ENCODE results near the gene SSBP2. TPM values are rescaled to one million over a fixed set of nuclear protein-coding genes. Genes with fewer than 3 reads are reported as not detected.

The SSBP2 gene
- polyA plus RNA-seq, result 10 to 100 TPM; 18.8 to 25.3 TPM

DNA sequence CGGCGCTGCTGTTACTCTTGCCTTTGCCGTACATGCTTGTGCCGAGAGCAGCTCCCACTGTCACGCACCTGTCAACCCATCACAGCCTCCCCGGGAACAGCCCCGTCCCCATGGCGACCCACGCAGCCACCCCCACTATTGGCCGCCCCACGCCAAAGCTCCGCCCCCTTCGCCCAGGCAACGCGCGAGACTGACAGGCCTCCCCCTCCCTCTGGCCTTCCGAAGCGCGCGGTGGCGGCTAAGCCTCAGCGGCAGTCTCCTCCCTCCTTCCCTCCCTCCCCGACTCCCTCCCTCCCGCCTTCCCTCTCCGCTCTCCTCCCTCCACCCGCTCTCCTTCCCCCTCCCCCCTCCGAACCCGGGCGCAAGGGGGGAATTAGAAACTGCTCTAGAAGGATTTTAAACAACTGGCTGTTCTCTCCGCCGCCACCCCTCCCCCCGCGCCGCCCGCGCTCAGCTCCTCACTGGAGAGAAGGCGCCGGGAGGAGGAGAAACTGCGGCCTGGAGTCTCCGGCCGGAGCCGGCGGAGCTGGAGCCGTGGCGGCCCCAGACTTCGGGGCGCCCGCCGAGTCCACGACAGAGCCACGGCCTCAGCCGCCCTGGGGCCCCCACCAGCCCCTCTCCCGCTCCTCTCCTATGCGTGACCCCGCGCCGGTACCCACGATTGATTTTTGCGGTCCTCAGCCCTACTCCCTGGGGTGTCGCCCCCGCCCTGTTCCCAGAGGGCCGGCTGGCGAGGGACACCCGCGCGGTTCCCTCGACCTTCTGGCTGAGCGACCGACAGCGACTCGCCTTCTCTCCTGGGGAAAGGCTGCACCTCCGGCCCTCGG is at the start of gene SSBP2:
TSS of gene SSBP2 (minus strand) at position 89 of the 827 bp plus-strand sequence. CDS start at position 34, 55 bp downstream.
- Histone ChIP-seq H3K4me3 (ENCODE audit: low read depth in 1 of 2, low read length in 2 of 2) (peak within 1 kb of the TSS; percentile 72 to 85), H3K36me3 (ENCODE audit: control insufficient read depth in 2 of 2, insufficient read depth in 2 of 2, low read length in 1 of 2) (no peaks in the 10 kb centered on the region), H3K9me3 (ENCODE audit: control insufficient read depth in 2 of 2, insufficient read depth in 1 of 2, low read depth in 1 of 2, low read length in 1 of 2) (no peaks in the 10 kb centered on the region), H3K4me1 (ENCODE audit: control insufficient read depth in 2 of 2, insufficient read depth in 2 of 2, low read length in 1 of 2) (no peaks in the 10 kb centered on the region), H3K27ac (ENCODE audit: low read depth in 2 of 2, low read length in 1 of 2) (peak within 1 kb of the TSS; percentile 91 to 99), H3K27me3 (ENCODE audit: control insufficient read depth in 1 of 2, insufficient read depth in 2 of 2, low read length in 2 of 2) (no peaks in the 10 kb centered on the region)
- WGBS, 2 donors, result 1% methylated on average over 51 to 73 of the region's 73 CpGs

DNA sequence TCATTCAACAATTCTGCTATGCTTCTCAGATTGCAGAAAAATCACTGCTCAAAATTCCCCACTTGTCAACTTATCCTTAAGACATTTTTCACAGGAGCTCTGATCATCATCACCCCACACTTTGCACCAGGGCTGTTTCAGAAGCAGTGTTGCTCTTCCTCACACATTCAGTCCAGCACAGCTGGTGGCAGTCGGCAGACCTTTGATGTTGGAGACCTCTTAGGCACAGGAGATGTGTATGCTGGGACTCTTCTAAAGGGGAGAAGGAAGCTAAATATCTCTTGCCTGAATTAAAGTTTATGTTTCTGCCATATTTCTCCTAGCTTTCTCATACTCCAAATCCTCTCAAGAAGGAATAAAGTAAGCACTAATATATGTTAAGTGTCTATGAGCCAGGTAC is 44.8 kb upstream of the SSBP2 start:
- Histone ChIP-seq H3K4me3 (ENCODE audit: low read depth in 1 of 2, low read length in 2 of 2) (no peak overlapping the region), H3K9me3 (ENCODE audit: control insufficient read depth in 2 of 2, insufficient read depth in 1 of 2, low read depth in 1 of 2, low read length in 1 of 2) (no peaks in the 10 kb centered on the region), H3K36me3 (ENCODE audit: control insufficient read depth in 2 of 2, insufficient read depth in 2 of 2, low read length in 1 of 2) (no peaks in the 10 kb centered on the region), H3K4me1 (ENCODE audit: control insufficient read depth in 2 of 2, insufficient read depth in 2 of 2, low read length in 1 of 2) (no peaks in the 10 kb centered on the region), H3K27me3 (ENCODE audit: control insufficient read depth in 1 of 2, insufficient read depth in 2 of 2, low read length in 2 of 2) (no peaks in the 10 kb centered on the region), H3K27ac (ENCODE audit: low read depth in 2 of 2, low read length in 1 of 2) (no peak overlapping the region)
- 65 to 81% methylated on average over 1 of the region's 1 CpG for WGBS, 2 donors

DNA sequence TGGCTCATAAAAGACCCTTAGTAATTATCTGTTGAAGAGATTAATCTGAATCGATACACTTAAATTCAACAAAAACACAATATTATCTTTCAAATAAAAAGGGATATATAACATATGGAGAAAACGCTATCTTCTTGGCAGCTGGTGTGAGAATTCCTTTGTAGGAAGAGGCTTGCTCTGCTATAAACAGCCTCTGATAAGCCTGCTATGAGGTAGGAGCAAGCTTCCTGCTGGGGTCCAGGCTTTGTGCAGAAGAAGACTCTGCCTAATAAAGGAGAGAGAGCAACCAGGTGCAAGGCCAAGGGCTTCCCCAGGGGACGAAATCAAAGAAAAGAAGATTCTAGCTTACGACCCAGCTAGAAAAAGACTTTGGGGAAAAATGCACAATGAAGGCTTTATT is 43.3 kb upstream of the SSBP2 start:
- Histone ChIP-seq H3K27me3 (ENCODE audit: control insufficient read depth in 1 of 2, insufficient read depth in 2 of 2, low read length in 2 of 2) (no peaks in the 10 kb centered on the region), H3K27ac (ENCODE audit: low read depth in 2 of 2, low read length in 1 of 2) (no peak overlapping the region), H3K36me3 (ENCODE audit: control insufficient read depth in 2 of 2, insufficient read depth in 2 of 2, low read length in 1 of 2) (no peaks in the 10 kb centered on the region), H3K4me3 (ENCODE audit: low read depth in 1 of 2, low read length in 2 of 2) (no peak overlapping the region), H3K9me3 (ENCODE audit: control insufficient read depth in 2 of 2, insufficient read depth in 1 of 2, low read depth in 1 of 2, low read length in 1 of 2) (no peaks in the 10 kb centered on the region), H3K4me1 (ENCODE audit: control insufficient read depth in 2 of 2, insufficient read depth in 2 of 2, low read length in 1 of 2) (no peaks in the 10 kb centered on the region)
- 70 to 81% methylated on average over 4 of the region's 4 CpGs for WGBS, 2 donors

DNA sequence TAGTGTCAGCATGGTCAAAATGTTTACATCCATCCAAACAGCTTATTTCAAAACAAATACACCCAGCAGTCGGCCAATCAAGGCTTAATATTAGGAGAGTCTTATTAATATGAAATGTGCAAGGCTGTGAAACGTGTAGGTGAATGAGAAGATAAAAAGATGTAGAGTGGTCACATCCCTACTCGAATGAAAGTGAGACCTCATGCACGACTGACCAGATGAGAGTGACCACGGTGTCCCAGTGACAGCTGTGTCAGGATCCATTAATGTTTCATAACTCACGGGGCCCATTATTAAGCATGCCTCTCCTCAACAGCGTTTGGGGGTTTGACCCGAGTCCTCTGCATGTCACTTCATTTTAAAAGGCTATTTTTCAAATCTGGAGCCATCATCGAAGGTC is 39.4 kb upstream of the SSBP2 start:
- Histone ChIP-seq H3K27me3 (ENCODE audit: control insufficient read depth in 1 of 2, insufficient read depth in 2 of 2, low read length in 2 of 2) (no peaks in the 10 kb centered on the region), H3K9me3 (ENCODE audit: control insufficient read depth in 2 of 2, insufficient read depth in 1 of 2, low read depth in 1 of 2, low read length in 1 of 2) (no peaks in the 10 kb centered on the region), H3K4me3 (ENCODE audit: low read depth in 1 of 2, low read length in 2 of 2) (no peak overlapping the region), H3K27ac (ENCODE audit: low read depth in 2 of 2, low read length in 1 of 2) (no peak overlapping the region), H3K4me1 (ENCODE audit: control insufficient read depth in 2 of 2, insufficient read depth in 2 of 2, low read length in 1 of 2) (peaks cover 0 to 2% of the 10 kb centered on the region in 2 donors), H3K36me3 (ENCODE audit: control insufficient read depth in 2 of 2, insufficient read depth in 2 of 2, low read length in 1 of 2) (no peaks in the 10 kb centered on the region)
- WGBS, 2 donors, result 90 to 91% methylated on average over 9 of the region's 9 CpGs

DNA sequence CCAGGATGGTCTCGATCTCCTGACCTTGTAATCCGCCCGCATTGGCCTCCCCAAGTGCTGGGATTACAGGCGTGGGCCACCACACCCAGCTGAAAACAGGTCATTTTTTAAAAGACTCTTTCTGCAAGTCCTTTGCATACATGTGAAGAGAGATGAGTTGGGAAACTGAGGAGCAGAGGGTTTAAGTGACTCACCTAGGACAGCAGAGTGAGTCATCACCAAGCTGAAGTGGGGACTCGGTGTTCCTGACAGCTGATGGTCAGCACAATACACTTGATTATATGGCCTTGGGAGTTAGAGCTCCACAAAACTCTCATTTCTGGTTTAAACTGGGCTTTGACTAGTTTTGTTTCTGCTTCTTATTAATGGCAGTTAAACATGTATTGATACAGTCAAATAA is 38.1 kb upstream of the SSBP2 start:
- Histone ChIP-seq H3K9me3 (ENCODE audit: control insufficient read depth in 2 of 2, insufficient read depth in 1 of 2, low read depth in 1 of 2, low read length in 1 of 2) (no peaks in the 10 kb centered on the region), H3K27ac (ENCODE audit: low read depth in 2 of 2, low read length in 1 of 2) (no peak overlapping the region), H3K27me3 (ENCODE audit: control insufficient read depth in 1 of 2, insufficient read depth in 2 of 2, low read length in 2 of 2) (no peaks in the 10 kb centered on the region), H3K36me3 (ENCODE audit: control insufficient read depth in 2 of 2, insufficient read depth in 2 of 2, low read length in 1 of 2) (no peaks in the 10 kb centered on the region), H3K4me3 (ENCODE audit: low read depth in 1 of 2, low read length in 2 of 2) (no peak overlapping the region), H3K4me1 (ENCODE audit: control insufficient read depth in 2 of 2, insufficient read depth in 2 of 2, low read length in 1 of 2) (peaks cover 0 to 2% of the 10 kb centered on the region in 2 donors)
- WGBS, 2 donors, result 83 to 84% methylated on average over 5 of the region's 5 CpGs

DNA sequence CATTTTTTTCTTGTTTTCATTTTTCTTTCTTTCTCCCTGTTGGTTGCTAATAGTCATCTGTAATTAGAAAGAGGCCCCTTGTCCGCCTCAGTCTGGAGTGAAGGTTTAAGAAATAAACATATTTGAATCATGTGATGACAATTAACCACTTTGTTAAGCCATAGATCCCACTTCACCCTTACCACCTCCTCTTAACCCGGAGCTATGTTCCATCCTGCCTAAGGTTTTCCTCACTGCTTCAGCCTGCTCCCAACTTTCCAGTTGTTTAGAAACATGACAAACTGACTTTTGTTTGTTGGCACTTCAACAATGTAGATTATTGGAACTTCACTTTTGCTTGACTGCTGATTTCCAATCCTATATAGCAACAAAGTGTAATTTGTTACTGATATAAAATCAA is 37.4 kb upstream of the SSBP2 start:
- Histone ChIP-seq H3K4me3 (ENCODE audit: low read depth in 1 of 2, low read length in 2 of 2) (no peak overlapping the region), H3K27me3 (ENCODE audit: control insufficient read depth in 1 of 2, insufficient read depth in 2 of 2, low read length in 2 of 2) (no peaks in the 10 kb centered on the region), H3K4me1 (ENCODE audit: control insufficient read depth in 2 of 2, insufficient read depth in 2 of 2, low read length in 1 of 2) (peaks cover 0 to 2% of the 10 kb centered on the region in 2 donors), H3K36me3 (ENCODE audit: control insufficient read depth in 2 of 2, insufficient read depth in 2 of 2, low read length in 1 of 2) (no peaks in the 10 kb centered on the region), H3K27ac (ENCODE audit: low read depth in 2 of 2, low read length in 1 of 2) (peak overlapping the region in 1 of 2 donors; percentile 12), H3K9me3 (ENCODE audit: control insufficient read depth in 2 of 2, insufficient read depth in 1 of 2, low read depth in 1 of 2, low read length in 1 of 2) (no peaks in the 10 kb centered on the region)
- WGBS, 2 donors, result 26 to 41% methylated on average over 2 of the region's 2 CpGs

DNA sequence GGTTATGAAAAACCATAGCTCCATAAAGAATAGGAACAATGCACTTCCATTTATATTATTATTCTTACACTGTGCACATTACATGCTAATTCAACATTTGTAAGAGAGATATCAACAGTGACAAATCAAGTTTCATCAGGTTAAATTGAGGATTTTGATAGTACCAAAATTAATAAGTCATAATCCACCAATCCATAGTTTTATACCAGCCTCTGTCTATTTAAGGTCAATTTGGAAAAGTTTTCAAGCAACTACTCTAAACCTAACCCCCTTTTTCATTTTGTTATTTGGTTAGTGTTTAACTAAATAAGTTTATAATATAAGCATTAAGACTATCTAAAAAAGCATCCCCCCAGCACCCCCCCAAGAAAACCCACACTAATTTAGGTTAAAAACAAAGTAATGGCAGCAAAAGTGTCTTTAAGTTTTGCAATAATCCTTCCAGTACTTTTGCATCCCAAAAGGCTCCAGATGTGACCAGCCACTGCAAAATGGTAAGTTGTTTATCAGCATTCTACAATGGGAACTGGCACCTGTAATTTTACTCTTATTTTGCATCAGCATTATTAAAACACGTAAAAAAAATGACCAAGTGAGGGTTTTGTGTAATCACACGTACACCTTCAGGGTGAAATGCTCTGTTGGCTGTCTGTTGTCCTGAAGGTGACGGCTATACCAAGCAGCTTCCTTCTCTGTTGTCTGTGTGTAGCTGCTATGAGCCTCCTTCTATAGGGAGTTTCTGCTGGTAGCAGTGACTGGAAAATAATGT is 36.8 kb upstream of the SSBP2 start:
- Histone ChIP-seq H3K9me3 (ENCODE audit: control insufficient read depth in 2 of 2, insufficient read depth in 1 of 2, low read depth in 1 of 2, low read length in 1 of 2) (no peaks in the 10 kb centered on the region), H3K27me3 (ENCODE audit: control insufficient read depth in 1 of 2, insufficient read depth in 2 of 2, low read length in 2 of 2) (no peaks in the 10 kb centered on the region), H3K36me3 (ENCODE audit: control insufficient read depth in 2 of 2, insufficient read depth in 2 of 2, low read length in 1 of 2) (no peaks in the 10 kb centered on the region), H3K4me1 (ENCODE audit: control insufficient read depth in 2 of 2, insufficient read depth in 2 of 2, low read length in 1 of 2) (peaks cover 0 to 2% of the 10 kb centered on the region in 2 donors), H3K4me3 (ENCODE audit: low read depth in 1 of 2, low read length in 2 of 2) (no peak overlapping the region), H3K27ac (ENCODE audit: low read depth in 2 of 2, low read length in 1 of 2) (peak overlapping the region in 1 of 2 donors; percentile 41)
- WGBS, 2 donors, result 6 to 8% methylated on average over 3 of the region's 3 CpGs

DNA sequence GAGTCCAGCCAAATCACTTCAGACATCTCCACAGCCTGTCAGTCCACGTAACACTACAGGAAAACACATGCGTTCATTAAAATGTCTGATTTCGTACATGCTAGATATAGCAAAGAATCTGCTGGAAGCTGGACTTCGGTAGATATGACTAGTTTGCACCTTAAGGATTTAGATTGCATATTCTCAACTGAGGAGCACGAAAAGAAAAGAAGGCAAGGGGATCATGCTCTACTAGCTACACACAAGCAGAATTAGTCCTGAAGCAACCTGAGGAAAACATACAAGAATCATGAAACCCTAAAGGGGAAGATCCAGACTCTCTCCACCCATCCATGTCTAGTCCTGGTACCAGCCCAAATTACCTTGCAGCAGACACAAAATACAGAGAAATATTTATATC is 36.1 kb upstream of the SSBP2 start:
- no peaks in the 10 kb centered on the region for H3K27me3 ChIP-seq (ENCODE audit: control insufficient read depth in 1 of 2, insufficient read depth in 2 of 2, low read length in 2 of 2)
- no peaks in the 10 kb centered on the region for H3K36me3 ChIP-seq (ENCODE audit: control insufficient read depth in 2 of 2, insufficient read depth in 2 of 2, low read length in 1 of 2)
- 41 to 42% methylated on average over 5 of the region's 5 CpGs for WGBS, 2 donors
- no peaks in the 10 kb centered on the region for H3K9me3 ChIP-seq (ENCODE audit: control insufficient read depth in 2 of 2, insufficient read depth in 1 of 2, low read depth in 1 of 2, low read length in 1 of 2)
- peak overlapping the region; percentile 38 to 40 for H3K27ac ChIP-seq (ENCODE audit: low read depth in 2 of 2, low read length in 1 of 2)
- peaks cover 0 to 2% of the 10 kb centered on the region in 2 donors for H3K4me1 ChIP-seq (ENCODE audit: control insufficient read depth in 2 of 2, insufficient read depth in 2 of 2, low read length in 1 of 2)
- H3K4me3 ChIP-seq (ENCODE audit: low read depth in 1 of 2, low read length in 2 of 2), result no peak overlapping the region

DNA sequence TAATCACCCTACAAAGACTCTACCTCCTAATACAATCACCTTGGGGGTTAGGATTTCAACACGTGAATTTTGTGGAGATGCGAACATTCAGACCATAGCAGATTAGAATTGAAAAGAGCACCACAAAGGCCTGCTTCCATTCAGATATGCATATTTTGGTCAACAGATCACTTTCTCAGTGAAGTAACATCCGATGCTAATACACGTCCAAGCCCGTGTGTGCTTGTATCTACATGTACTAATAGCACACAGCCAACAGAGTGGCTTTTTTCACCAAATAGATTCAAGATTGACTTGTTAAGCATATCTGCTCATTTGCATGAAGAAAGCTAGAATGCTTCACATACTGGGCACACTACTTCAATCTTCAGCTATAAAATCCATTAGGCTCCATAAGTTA is 35.6 kb upstream of the SSBP2 start:
- H3K4me3 ChIP-seq (ENCODE audit: low read depth in 1 of 2, low read length in 2 of 2), result no peak overlapping the region
- H3K27me3 ChIP-seq (ENCODE audit: control insufficient read depth in 1 of 2, insufficient read depth in 2 of 2, low read length in 2 of 2), result no peaks in the 10 kb centered on the region
- WGBS, 2 donors, result 54 to 67% methylated on average over 5 of the region's 5 CpGs
- no peak overlapping the region for H3K27ac ChIP-seq (ENCODE audit: low read depth in 2 of 2, low read length in 1 of 2)
- H3K4me1 ChIP-seq (ENCODE audit: control insufficient read depth in 2 of 2, insufficient read depth in 2 of 2, low read length in 1 of 2), result peaks cover 0 to 2% of the 10 kb centered on the region in 2 donors
- H3K36me3 ChIP-seq (ENCODE audit: control insufficient read depth in 2 of 2, insufficient read depth in 2 of 2, low read length in 1 of 2), result no peaks in the 10 kb centered on the region
- H3K9me3 ChIP-seq (ENCODE audit: control insufficient read depth in 2 of 2, insufficient read depth in 1 of 2, low read depth in 1 of 2, low read length in 1 of 2), result no peaks in the 10 kb centered on the region
